Pancreas (tissue), 10 donors: ENCODE measurements around the gene RHO. TPM values are rescaled to one million over a fixed set of nuclear protein-coding genes. Genes with fewer than 3 reads are reported as not detected.

ENCODE experiments used
- ATAC-seq, 4 donors: fragments of 200-7000 bp; cut with Tn5 transposase; one replicate each; pipeline versions ENCODE4 v1.8.0 to v1.9.1; 2020; ENCODE audit warnings: mild to moderate bottlenecking in 4 of 4, moderate library complexity in 4 of 4
- DNase-seq, 6 donors: peaks; one replicate each; pipeline ENCODE4 v3.0.0-alpha.2; 2020
- FAIRE-seq: peaks from 2 replicates; lab custom pipeline; 2012; peaks lifted over from hg19 to GRCh38; lab: Jason Lieb, UNC
- H3K27ac ChIP-seq, 4 donors: fragments of 200-600 bp; sonication (generic); 1 replicate in 3 of 4; 2 replicates in 1 of 4; pipeline versions ENCODE4 v1.5.0 to v1.8.0; 2020
- H3K27me3 ChIP-seq, 4 donors: fragments of 200-600 bp; one replicate each; pipeline ENCODE4 v1.8.0; 2021
- H3K36me3 ChIP-seq, 3 donors: fragments of 200-600 bp; sonication (generic) in 1 of 3; one replicate each; pipeline versions ENCODE4 v1.5.0 to v1.8.0; 2020 to 2021
- H3K4me1 ChIP-seq, 3 donors: fragments of 200-600 bp; one replicate each; pipeline ENCODE4 v1.8.0; 2021
- H3K4me3 ChIP-seq, 4 donors: fragments of 200-600 bp; sonication (generic) in 2 of 4; one replicate each; pipeline versions ENCODE4 v1.5.0 to v1.8.0; 2020 to 2021
- H3K9me3 ChIP-seq, 4 donors: fragments of 200-600 bp; one replicate each; pipeline ENCODE4 v1.8.0; 2021
- WGBS, 2 donors: extraction: QIAGEN DNeasy Blood & Tissue Kit; methylation state at CpG; one replicate each; pipeline ENCODE4 v1.1.7; 2013; 5-methylcytosine and 5-hydroxymethylcytosine counted together
- intact Hi-C, 3 donors: fragments of 100-400 bp; cut with DNase I; formaldehyde crosslinking; loops; one replicate each; pipeline versions ENCODE4 v1.11.1 to v1.14.2; 2022
- polyA plus RNA-seq, 2 donors: library from polyadenylated mRNA; stranded (reverse); fragments of 200-250 nt; gene quantifications; one replicate each; pipeline ENCODE4 v1.2.3, GENCODE V29; 2013
- total RNA-seq, 6 donors: library from RNA; stranded (reverse); fragmentation: NEBNext Ultra II Directional in 4 of 6; extraction: Animal tissue kit (Norgen Biotek cat#: 25700) in 4 of 6; gene quantifications; one replicate each; pipeline versions ENCODE4 v1.2.1 to v1.2.4, GENCODE V29; 2021 to 2023
- TF ChIP-seq, protein P1 (sequence below), 4 donors: fragments of 200-600 bp; sonication (generic) in 3 of 4; IDR thresholded peaks; one replicate each; pipeline versions ENCODE4 v1.5.0 to v1.8.0; 2021; ENCODE audit warnings: antibody characterized with exemption in 4 of 4
- donor health status: healthy with polysubstance abuse.
- donor health status: DM: no; HTN: no; CAD: no; lungs with moderate emphysema.
- donor health status: DM: no; HTN: no; CAD: no.
- donor health status: control.
- donor health status: control.
- donor health status: Bipolar disorder and iron deficiency.
- donor health status: DM: yes; HTN: yes; CAD: no.
- donor health status: DM: no; HTN: no; CAD: no.
- donor health status: DM: no; HTN: no; CAD: no.
- donor health status: DM: yes; HTN: yes; CAD: no.

The RHO gene
- total and polyA plus RNA-seq, 8 donors: 0.05 TPM; not detected in 7

DNA sequence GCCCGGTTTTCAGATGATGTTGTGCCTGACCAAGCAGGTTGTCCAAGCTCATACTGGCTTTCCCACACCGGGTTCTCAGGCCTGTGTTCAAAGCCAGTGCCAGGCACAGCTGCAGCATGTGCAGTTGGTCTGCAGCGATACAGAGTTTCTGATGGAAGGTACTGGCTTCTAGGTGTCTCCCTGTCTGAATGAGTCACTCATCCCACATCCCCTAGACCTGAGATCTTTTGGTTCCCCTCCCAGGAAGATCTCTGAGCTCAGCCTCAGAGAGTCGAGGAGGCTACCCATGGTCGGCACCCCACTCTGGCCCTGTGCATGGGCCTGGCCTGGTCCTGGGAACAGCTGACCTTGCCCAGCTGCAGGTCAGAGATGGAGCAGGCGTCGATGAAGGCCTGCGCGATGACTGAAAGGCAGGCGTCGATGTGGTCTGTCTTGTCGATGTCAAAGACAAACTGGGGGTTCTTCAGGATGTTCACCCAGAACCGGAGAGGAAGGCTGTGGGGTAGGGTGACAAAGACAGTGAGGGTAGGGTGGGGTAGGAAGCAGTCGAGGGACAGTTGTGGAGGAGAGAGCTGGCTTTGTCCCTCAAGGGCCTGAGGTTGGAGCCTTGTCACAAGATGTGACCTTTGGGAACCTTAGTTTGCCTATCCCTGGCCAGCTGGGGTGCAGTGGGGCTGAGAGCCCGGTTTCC is 29.8 kb downstream of the RHO start:
- Histone ChIP-seq H3K27ac (no peak overlapping the region), H3K4me3 (no peak overlapping the region), H3K27me3 (no peaks in the 10 kb centered on the region), H3K9me3 (no peaks in the 10 kb centered on the region), H3K36me3 (no peaks in the 10 kb centered on the region), H3K4me1 (no peaks in the 10 kb centered on the region)
- TF ChIP-seq, protein P1, sequence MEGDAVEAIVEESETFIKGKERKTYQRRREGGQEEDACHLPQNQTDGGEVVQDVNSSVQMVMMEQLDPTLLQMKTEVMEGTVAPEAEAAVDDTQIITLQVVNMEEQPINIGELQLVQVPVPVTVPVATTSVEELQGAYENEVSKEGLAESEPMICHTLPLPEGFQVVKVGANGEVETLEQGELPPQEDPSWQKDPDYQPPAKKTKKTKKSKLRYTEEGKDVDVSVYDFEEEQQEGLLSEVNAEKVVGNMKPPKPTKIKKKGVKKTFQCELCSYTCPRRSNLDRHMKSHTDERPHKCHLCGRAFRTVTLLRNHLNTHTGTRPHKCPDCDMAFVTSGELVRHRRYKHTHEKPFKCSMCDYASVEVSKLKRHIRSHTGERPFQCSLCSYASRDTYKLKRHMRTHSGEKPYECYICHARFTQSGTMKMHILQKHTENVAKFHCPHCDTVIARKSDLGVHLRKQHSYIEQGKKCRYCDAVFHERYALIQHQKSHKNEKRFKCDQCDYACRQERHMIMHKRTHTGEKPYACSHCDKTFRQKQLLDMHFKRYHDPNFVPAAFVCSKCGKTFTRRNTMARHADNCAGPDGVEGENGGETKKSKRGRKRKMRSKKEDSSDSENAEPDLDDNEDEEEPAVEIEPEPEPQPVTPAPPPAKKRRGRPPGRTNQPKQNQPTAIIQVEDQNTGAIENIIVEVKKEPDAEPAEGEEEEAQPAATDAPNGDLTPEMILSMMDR (IDR thresholded peaks at IDR 0.05): no peak
- 87 to 88% methylated on average over 15 of the region's 15 CpGs for WGBS, 2 donors
- FAIRE-seq: no peak
- ATAC-seq: no peak
- intact Hi-C loops: no loop called here
- DNase-seq: peak in 1 of 6 donors; percentile 40

DNA sequence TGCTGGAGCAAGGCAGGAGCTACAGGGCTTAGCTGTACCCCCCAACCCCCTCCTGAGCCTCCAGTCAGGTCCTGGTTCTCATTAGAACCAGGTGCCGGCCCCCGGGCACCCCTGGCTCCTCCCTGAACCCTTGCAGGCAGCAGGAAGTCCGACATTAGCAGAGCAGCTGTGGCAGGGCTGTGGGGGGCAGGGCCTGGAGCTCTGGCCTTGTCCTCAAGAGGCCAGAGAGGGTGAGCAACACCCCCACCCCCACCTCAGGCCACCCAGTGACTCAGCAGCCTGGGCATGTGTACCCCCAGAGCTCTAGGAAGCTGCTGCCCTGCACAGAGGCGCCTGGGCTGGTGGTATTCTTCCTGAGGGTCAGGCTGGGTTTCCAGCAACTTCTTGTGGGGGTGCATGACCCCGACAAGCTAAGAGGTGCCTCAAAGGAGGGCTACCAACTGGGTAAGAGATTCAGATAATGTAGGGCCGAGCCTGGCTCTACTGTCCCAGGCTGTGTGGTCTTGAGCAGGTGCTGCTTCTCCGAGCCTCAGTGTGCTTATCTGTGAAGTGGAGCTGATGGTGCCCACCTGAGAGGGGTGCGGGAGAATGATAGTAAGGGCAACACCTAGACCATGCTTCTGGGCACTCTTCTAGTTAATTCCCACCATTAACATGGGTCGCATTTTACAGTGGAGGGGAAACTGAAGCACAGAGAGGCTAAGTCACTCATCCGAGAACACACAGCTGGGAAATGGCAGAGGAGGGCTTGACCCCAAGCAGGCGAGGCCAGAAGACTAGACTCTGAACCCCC is 30.5 kb downstream of the RHO start:
- TF ChIP-seq, protein P1 (IDR thresholded peaks at IDR 0.05): no peak
- DNase-seq (peak in 1 of 6 donors; percentile 56), FAIRE-seq (no peak), ATAC-seq (no peak)
- H3K4me3 ChIP-seq: no peak overlapping the region
- H3K27ac ChIP-seq: no peak overlapping the region
- no peaks in the 10 kb centered on the region for H3K36me3 ChIP-seq
- no peaks in the 10 kb centered on the region for H3K27me3 ChIP-seq
- no peaks in the 10 kb centered on the region for H3K9me3 ChIP-seq
- H3K4me1 ChIP-seq: no peaks in the 10 kb centered on the region
- intact Hi-C loops: no loop called here
- WGBS, 2 donors: 80 to 88% methylated on average over 9 to 11 of the region's 11 CpGs

DNA sequence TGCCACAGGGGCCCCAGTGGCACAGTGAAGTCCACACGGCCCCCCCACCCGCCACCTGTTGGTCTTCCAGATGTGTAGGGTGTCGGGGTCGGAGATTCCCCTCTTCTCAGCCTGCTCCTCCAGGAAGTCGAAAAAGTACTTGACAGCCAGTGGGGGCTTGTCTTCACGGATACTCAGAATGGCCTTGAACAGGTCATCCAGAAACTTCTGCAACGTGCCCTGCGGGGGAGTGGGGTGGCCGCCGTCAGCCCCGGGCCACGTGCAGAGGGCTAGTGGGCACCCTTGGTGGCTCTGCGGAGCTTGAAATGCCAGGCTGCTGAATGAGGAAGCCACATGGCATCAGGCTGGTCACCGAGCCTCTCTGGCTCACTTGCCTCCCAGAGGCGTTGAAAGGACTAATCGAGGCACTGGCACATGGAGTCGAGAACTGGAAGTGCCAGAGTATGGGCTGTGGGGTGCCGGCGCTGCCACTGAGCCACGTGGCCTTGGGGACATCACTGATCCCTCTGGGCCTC is 31.2 kb downstream of the RHO start:
- TF ChIP-seq, protein P1 (IDR thresholded peaks at IDR 0.05): no peak
- ATAC-seq: no peak
- Histone ChIP-seq H3K36me3 (no peaks in the 10 kb centered on the region), H3K27ac (no peak overlapping the region), H3K4me1 (no peaks in the 10 kb centered on the region), H3K4me3 (no peak overlapping the region), H3K9me3 (no peaks in the 10 kb centered on the region), H3K27me3 (no peaks in the 10 kb centered on the region)
- intact Hi-C loops: no loop called here
- FAIRE-seq: no peak
- DNase-seq: peak in 1 of 6 donors; percentile 54
- 84 to 89% methylated on average over 20 of the region's 20 CpGs for WGBS, 2 donors

DNA sequence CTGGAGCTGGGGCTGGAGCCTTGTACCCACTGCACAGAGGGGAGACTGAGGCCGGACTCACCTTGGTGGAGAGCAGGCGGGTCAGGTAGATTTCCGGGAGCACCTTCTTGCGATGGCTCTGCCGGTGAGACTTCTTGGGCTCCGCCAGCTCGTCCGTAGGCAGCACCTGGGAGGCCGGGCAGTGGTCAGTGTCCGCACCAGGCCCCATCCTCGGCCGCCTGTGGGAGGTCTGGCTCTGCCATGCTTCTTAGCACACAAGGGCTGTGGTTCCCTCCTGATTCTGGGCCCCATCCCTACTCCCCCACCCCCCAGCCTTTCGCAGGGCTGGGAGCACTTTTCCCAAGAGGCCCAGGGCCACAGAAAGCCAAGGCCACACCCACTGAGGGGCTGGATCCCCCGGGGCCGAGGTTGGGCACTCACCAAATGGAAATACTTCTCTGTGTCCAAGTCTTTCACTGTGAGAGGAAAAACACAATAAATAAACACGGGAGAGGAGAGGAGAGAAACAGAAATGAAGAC is 31.9 kb downstream of the RHO start:
- intact Hi-C loops: no loop called here
- H3K36me3 ChIP-seq: no peaks in the 10 kb centered on the region
- ATAC-seq (no peak), FAIRE-seq (no peak), DNase-seq (peak in 2 of 6 donors; percentile 20 to 67)
- 73 to 74% methylated on average over 16 of the region's 16 CpGs for WGBS, 2 donors
- no peak overlapping the region for H3K27ac ChIP-seq
- no peaks in the 10 kb centered on the region for H3K4me1 ChIP-seq
- no peak overlapping the region for H3K4me3 ChIP-seq
- H3K27me3 ChIP-seq: no peaks in the 10 kb centered on the region
- no peaks in the 10 kb centered on the region for H3K9me3 ChIP-seq
- TF ChIP-seq, protein P1 (IDR thresholded peaks at IDR 0.05): no peak
